Smooth muscle cell (in vitro differentiated cells): Measurements from ENCODE around the gene CHD6. TPM values are rescaled to one million over a fixed set of nuclear protein-coding genes. Genes with fewer than 3 reads are reported as not detected.

Experiments
- DNase-seq: peaks from one replicate; lab custom pipeline; 2025; ENCODE audit not compliant: unreplicated experiment; lab: John Stamatoyannopoulos, UW
- H2AFZ ChIP-seq: fragments of 200-600 bp; sonication (generic); 2 replicates; pipeline ENCODE4 v1.6.0; 2016; ENCODE audit warnings: antibody characterized with exemption, low read depth, mild to moderate bottlenecking
- H3F3A ChIP-seq: fragments of 200-600 bp; sonication (generic); 2 replicates; pipeline ENCODE4 v1.6.0; 2017; ENCODE audit warnings: antibody characterized with exemption, low read depth
- H3K27ac ChIP-seq: fragments of 200-600 bp; sonication (generic); 2 replicates; pipeline ENCODE4 v1.5.1; 2016; ENCODE audit warnings: low read depth, mild to moderate bottlenecking
- H3K27me3 ChIP-seq: fragments of 200-600 bp; sonication (generic); 2 replicates; pipeline ENCODE4 v1.6.1; 2016; ENCODE audit warnings: low read depth, mild to moderate bottlenecking
- H3K36me3 ChIP-seq: fragments of 200-600 bp; sonication (generic); 2 replicates; pipeline ENCODE4 v1.5.1; 2016; ENCODE audit warnings: low read depth
- H3K4me1 ChIP-seq: fragments of 200-600 bp; sonication (generic); 2 replicates; pipeline ENCODE4 v1.5.1; 2016; ENCODE audit warnings: low read depth
- H3K4me2 ChIP-seq: fragments of 200-600 bp; sonication (generic); 2 replicates; pipeline ENCODE4 v1.6.0; 2016; ENCODE audit warnings: mild to moderate bottlenecking
- H3K4me3 ChIP-seq: fragments of 200-600 bp; sonication (generic); 2 replicates; pipeline ENCODE4 v1.5.1; 2016; ENCODE audit warnings: mild to moderate bottlenecking
- H3K79me2 ChIP-seq: fragments of 200-600 bp; sonication (generic); 2 replicates; pipeline ENCODE4 v1.6.0; 2016; ENCODE audit warnings: low read depth, mild to moderate bottlenecking
- H3K9ac ChIP-seq: fragments of 200-600 bp; sonication (generic); 2 replicates; pipeline ENCODE4 v1.6.0; 2016; ENCODE audit warnings: low read depth
- H3K9me3 ChIP-seq: fragments of 200-600 bp; sonication (generic); replicated peaks from 2 replicates; pipeline ENCODE4 v1.5.1; 2016; ENCODE audit warnings: low read depth
- H4K20me1 ChIP-seq: fragments of 200-600 bp; sonication (generic); 2 replicates; pipeline ENCODE4 v1.6.0; 2016; ENCODE audit warnings: low read depth
- WGBS: methylation state at CpG from one replicate; pipeline ENCODE4 v1.1.7; 2016; ENCODE audit warnings: low lambda C conversion rate; 5-methylcytosine and 5-hydroxymethylcytosine counted together
- polyA plus RNA-seq: library from polyadenylated mRNA; unstranded; fragments of >200 nt; fragmentation: Nextera tagmentation; extraction: Ambion mirVana; gene quantifications from 2 replicates; pipeline ENCODE4 v1.2.1, GENCODE V29; 2016
- total RNA-seq: library from RNA; depleted of rRNA; stranded (reverse); fragments of >200 nt; gene quantifications from 2 replicates; pipeline ENCODE4 v1.2.3, GENCODE V29; 2014
- TF ChIP-seq, protein P1 (sequence below): fragments of 200-600 bp; sonication (generic); IDR thresholded peaks from 2 replicates; pipeline ENCODE4 v1.5.1; 2017; ENCODE audit warnings: borderline replicate concordance, mild to moderate bottlenecking, antibody characterized with exemption; ENCODE audit not compliant: insufficient read depth, poor library complexity, severe bottlenecking

The CHD6 gene
- total and polyA plus RNA-seq, 2 experiments from 2014 or later: 41.7 to 47.8 TPM

GRCh38 chr20:41649489-41649888, 31.3 kb upstream of the CHD6 start:
- H3K27me3 ChIP-seq: no peaks in the 10 kb centered on the region
- H2AFZ ChIP-seq: no peak overlapping the region
- no peak overlapping the region for H3K9ac ChIP-seq
- no peaks in the 10 kb centered on the region for H4K20me1 ChIP-seq
- H3K9me3 ChIP-seq: no peaks in the 10 kb centered on the region
- no peak overlapping the region for H3K4me3 ChIP-seq
- no peaks in the 10 kb centered on the region for H3K4me1 ChIP-seq
- TF ChIP-seq, protein P1, sequence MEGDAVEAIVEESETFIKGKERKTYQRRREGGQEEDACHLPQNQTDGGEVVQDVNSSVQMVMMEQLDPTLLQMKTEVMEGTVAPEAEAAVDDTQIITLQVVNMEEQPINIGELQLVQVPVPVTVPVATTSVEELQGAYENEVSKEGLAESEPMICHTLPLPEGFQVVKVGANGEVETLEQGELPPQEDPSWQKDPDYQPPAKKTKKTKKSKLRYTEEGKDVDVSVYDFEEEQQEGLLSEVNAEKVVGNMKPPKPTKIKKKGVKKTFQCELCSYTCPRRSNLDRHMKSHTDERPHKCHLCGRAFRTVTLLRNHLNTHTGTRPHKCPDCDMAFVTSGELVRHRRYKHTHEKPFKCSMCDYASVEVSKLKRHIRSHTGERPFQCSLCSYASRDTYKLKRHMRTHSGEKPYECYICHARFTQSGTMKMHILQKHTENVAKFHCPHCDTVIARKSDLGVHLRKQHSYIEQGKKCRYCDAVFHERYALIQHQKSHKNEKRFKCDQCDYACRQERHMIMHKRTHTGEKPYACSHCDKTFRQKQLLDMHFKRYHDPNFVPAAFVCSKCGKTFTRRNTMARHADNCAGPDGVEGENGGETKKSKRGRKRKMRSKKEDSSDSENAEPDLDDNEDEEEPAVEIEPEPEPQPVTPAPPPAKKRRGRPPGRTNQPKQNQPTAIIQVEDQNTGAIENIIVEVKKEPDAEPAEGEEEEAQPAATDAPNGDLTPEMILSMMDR: no peak
- 74% methylated on average over 3 of the region's 3 CpGs for WGBS
- H3F3A ChIP-seq: no peaks in the 10 kb centered on the region
- H3K4me2 ChIP-seq: no peak overlapping the region
- H3K79me2 ChIP-seq: no peaks in the 10 kb centered on the region
- no peak overlapping the region for H3K27ac ChIP-seq
- no peaks in the 10 kb centered on the region for H3K36me3 ChIP-seq
- no peak for DNase-seq

DNA sequence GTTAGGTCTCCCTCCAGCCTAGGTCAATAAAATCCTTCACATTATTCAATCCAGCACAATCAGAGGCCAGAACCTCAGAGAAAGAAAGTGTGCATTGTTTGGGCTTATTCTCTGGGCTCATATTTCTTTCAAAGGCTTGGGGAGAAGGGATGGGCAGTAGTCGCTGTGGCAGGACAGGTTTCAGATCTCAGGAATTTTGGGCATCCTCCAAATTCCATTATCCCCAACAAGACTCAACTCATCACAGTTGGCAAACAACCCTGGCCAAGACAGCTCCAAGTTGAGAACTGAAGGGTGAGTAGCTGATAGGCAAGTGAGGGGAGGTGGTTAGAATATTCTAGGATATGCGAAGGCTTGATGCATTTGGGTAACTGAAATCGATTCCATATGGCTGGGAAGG, 27.2 kb upstream of the CHD6 start:
- WGBS: 92% methylated on average over 3 of the region's 3 CpGs
- no peak overlapping the region for H2AFZ ChIP-seq
- H3K4me1 ChIP-seq: peaks cover 8% of the 10 kb centered on the region
- TF ChIP-seq, protein P1: no peak
- no peak overlapping the region for H3K4me2 ChIP-seq
- DNase-seq: no peak
- no peaks in the 10 kb centered on the region for H3K79me2 ChIP-seq
- no peaks in the 10 kb centered on the region for H3K36me3 ChIP-seq
- no peak overlapping the region for H3K4me3 ChIP-seq
- no peak overlapping the region for H3K27ac ChIP-seq
- H4K20me1 ChIP-seq: no peaks in the 10 kb centered on the region
- no peaks in the 10 kb centered on the region for H3K27me3 ChIP-seq
- H3F3A ChIP-seq: no peaks in the 10 kb centered on the region
- H3K9ac ChIP-seq: no peak overlapping the region
- no peaks in the 10 kb centered on the region for H3K9me3 ChIP-seq

DNA sequence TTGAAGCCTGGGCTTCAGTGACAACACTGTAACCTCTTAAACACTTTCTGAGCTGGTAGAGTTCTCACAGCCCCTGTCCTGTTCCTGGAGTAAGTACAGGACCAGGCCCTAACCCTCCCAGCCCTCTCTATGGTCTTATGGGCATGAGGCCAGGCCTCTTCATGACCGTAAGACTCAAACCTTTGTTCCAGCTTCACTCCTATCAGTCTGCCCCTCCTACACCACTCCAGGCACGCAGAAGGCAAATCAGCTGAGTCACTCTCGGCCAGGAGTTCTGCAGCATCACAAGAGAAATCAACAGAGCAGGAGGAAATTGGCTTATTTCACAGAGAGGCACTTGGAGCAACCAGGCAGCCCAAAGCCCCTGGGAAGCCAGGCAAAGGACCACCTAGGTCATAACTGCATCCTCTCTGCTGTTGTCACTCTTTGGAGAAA, 25.3 kb upstream of the CHD6 start:
- Histone ChIP-seq H3K36me3 (no peaks in the 10 kb centered on the region), H2AFZ (peak overlapping the region; percentile 64), H3K4me1 (peaks cover 12% of the 10 kb centered on the region), H3K79me2 (no peaks in the 10 kb centered on the region), H3K4me2 (peak overlapping the region; percentile 21), H3F3A (no peaks in the 10 kb centered on the region), H3K27ac (peak overlapping the region; percentile 49), H3K9me3 (no peaks in the 10 kb centered on the region), H3K4me3 (no peak overlapping the region), H4K20me1 (no peaks in the 10 kb centered on the region), H3K27me3 (no peaks in the 10 kb centered on the region), H3K9ac (no peak overlapping the region)
- TF ChIP-seq, protein P1: no peak
- no peak for DNase-seq
- 6% methylated on average over 3 of the region's 3 CpGs for WGBS

- no peaks in the 10 kb centered on the region for H3K36me3 ChIP-seq
- H3K9ac ChIP-seq: no peak overlapping the region
- no peak overlapping the region for H3K4me3 ChIP-seq
- no peak overlapping the region for H3K27ac ChIP-seq
- H3K79me2 ChIP-seq: no peaks in the 10 kb centered on the region
- DNase-seq: no peak
- TF ChIP-seq, protein P1: no peak
- H3K4me2 ChIP-seq: no peak overlapping the region
- H3K4me1 ChIP-seq: peaks cover 12% of the 10 kb centered on the region
- H3K9me3 ChIP-seq: no peaks in the 10 kb centered on the region
- H4K20me1 ChIP-seq: no peaks in the 10 kb centered on the region
- H3K27me3 ChIP-seq: peaks cover 9% of the 10 kb centered on the region
- H3F3A ChIP-seq: no peaks in the 10 kb centered on the region
- 47% methylated on average over 2 of the region's 2 CpGs for WGBS
- no peak overlapping the region for H2AFZ ChIP-seq
These were observed 21.5 kb upstream of the CHD6 start for GRCh38 chr20:41639630-41640029.
